ENCODE results near the gene ELOVL2.

ELOVL2 gene

GRCh38 chr6:11078266-11078665 is 34.2 kb upstream of the ELOVL2 start:
- H3K4me1 ChIP-seq (ENCODE audit: control insufficient read depth, insufficient read depth, low read length) = no peaks in the 10 kb centered on the region
- no peak overlapping the region for H3K9ac ChIP-seq (ENCODE audit: low read length)
- H3K27me3 ChIP-seq (replicated peaks; ENCODE audit: control insufficient read depth, insufficient read depth, low read length) = no peaks in the 10 kb centered on the region
- no peak for DNase-seq (ENCODE audit: low read depth)
- no peak overlapping the region for H3K4me3 ChIP-seq (ENCODE audit: low read length)
- no peaks in the 10 kb centered on the region for H3K36me3 ChIP-seq (ENCODE audit: control insufficient read depth, insufficient read depth, low read length, severe bottlenecking)
- H3K9me3 ChIP-seq (ENCODE audit: control insufficient read depth, low read length) = no peaks in the 10 kb centered on the region

GRCh38 chr6:11076540-11076939 is 32.4 kb upstream of the ELOVL2 start:
- Histone ChIP-seq H3K27me3 (replicated peaks; ENCODE audit: control insufficient read depth, insufficient read depth, low read length) (no peaks in the 10 kb centered on the region), H3K9me3 (ENCODE audit: control insufficient read depth, low read length) (no peaks in the 10 kb centered on the region), H3K9ac (ENCODE audit: low read length) (no peak overlapping the region), H3K4me1 (ENCODE audit: control insufficient read depth, insufficient read depth, low read length) (no peaks in the 10 kb centered on the region), H3K4me3 (ENCODE audit: low read length) (no peak overlapping the region), H3K36me3 (ENCODE audit: control insufficient read depth, insufficient read depth, low read length, severe bottlenecking) (no peaks in the 10 kb centered on the region)
- no peak for DNase-seq (ENCODE audit: low read depth)

GRCh38 chr6:11072101-11072500 is 28.0 kb upstream of the ELOVL2 start:
- Histone ChIP-seq H3K9ac (ENCODE audit: low read length) (no peak overlapping the region), H3K4me3 (ENCODE audit: low read length) (no peak overlapping the region), H3K9me3 (ENCODE audit: control insufficient read depth, low read length) (no peaks in the 10 kb centered on the region), H3K36me3 (ENCODE audit: control insufficient read depth, insufficient read depth, low read length, severe bottlenecking) (no peaks in the 10 kb centered on the region), H3K4me1 (ENCODE audit: control insufficient read depth, insufficient read depth, low read length) (no peaks in the 10 kb centered on the region), H3K27me3 (replicated peaks; ENCODE audit: control insufficient read depth, insufficient read depth, low read length) (no peaks in the 10 kb centered on the region)
- DNase-seq (ENCODE audit: low read depth) = no peak

GRCh38 chr6:11069760-11070159 is 25.7 kb upstream of the ELOVL2 start:
- H3K9me3 ChIP-seq (ENCODE audit: control insufficient read depth, low read length) = no peaks in the 10 kb centered on the region
- no peaks in the 10 kb centered on the region for H3K27me3 ChIP-seq (replicated peaks; ENCODE audit: control insufficient read depth, insufficient read depth, low read length)
- no peaks in the 10 kb centered on the region for H3K4me1 ChIP-seq (ENCODE audit: control insufficient read depth, insufficient read depth, low read length)
- no peak for DNase-seq (ENCODE audit: low read depth)
- no peak overlapping the region for H3K4me3 ChIP-seq (ENCODE audit: low read length)
- no peak overlapping the region for H3K9ac ChIP-seq (ENCODE audit: low read length)
- H3K36me3 ChIP-seq (ENCODE audit: control insufficient read depth, insufficient read depth, low read length, severe bottlenecking) = no peaks in the 10 kb centered on the region

- Histone ChIP-seq H3K27me3 (replicated peaks; ENCODE audit: control insufficient read depth, insufficient read depth, low read length) (no peaks in the 10 kb centered on the region), H3K4me1 (ENCODE audit: control insufficient read depth, insufficient read depth, low read length) (no peaks in the 10 kb centered on the region), H3K4me3 (ENCODE audit: low read length) (no peak overlapping the region), H3K9me3 (ENCODE audit: control insufficient read depth, low read length) (no peaks in the 10 kb centered on the region), H3K36me3 (ENCODE audit: control insufficient read depth, insufficient read depth, low read length, severe bottlenecking) (no peaks in the 10 kb centered on the region), H3K9ac (ENCODE audit: low read length) (no peak overlapping the region)
- DNase-seq (ENCODE audit: low read depth) = no peak
These were observed 23.2 kb upstream of the ELOVL2 start for GRCh38 chr6:11067348-11067747.

- H3K36me3 ChIP-seq (ENCODE audit: control insufficient read depth, insufficient read depth, low read length, severe bottlenecking) = no peaks in the 10 kb centered on the region
- H3K4me1 ChIP-seq (ENCODE audit: control insufficient read depth, insufficient read depth, low read length) = no peaks in the 10 kb centered on the region
- no peaks in the 10 kb centered on the region for H3K9me3 ChIP-seq (ENCODE audit: control insufficient read depth, low read length)
- no peaks in the 10 kb centered on the region for H3K27me3 ChIP-seq (replicated peaks; ENCODE audit: control insufficient read depth, insufficient read depth, low read length)
- no peak overlapping the region for H3K9ac ChIP-seq (ENCODE audit: low read length)
- no peak for DNase-seq (ENCODE audit: low read depth)
- no peak overlapping the region for H3K4me3 ChIP-seq (ENCODE audit: low read length)
These were observed 22.6 kb upstream of the ELOVL2 start for GRCh38 chr6:11066505-11067347.

- no peaks in the 10 kb centered on the region for H3K36me3 ChIP-seq (ENCODE audit: control insufficient read depth, insufficient read depth, low read length, severe bottlenecking)
- H3K9ac ChIP-seq (ENCODE audit: low read length) = no peak overlapping the region
- no peak overlapping the region for H3K4me3 ChIP-seq (ENCODE audit: low read length)
- no peaks in the 10 kb centered on the region for H3K27me3 ChIP-seq (replicated peaks; ENCODE audit: control insufficient read depth, insufficient read depth, low read length)
- H3K4me1 ChIP-seq (ENCODE audit: control insufficient read depth, insufficient read depth, low read length) = no peaks in the 10 kb centered on the region
- no peaks in the 10 kb centered on the region for H3K9me3 ChIP-seq (ENCODE audit: control insufficient read depth, low read length)
- no peak for DNase-seq (ENCODE audit: low read depth)
These were observed 21.5 kb upstream of the ELOVL2 start for GRCh38 chr6:11065436-11066202.

GRCh38 chr6:11064836-11065235 is 20.7 kb upstream of the ELOVL2 start:
- H3K9me3 ChIP-seq (ENCODE audit: control insufficient read depth, low read length) = no peaks in the 10 kb centered on the region
- H3K9ac ChIP-seq (ENCODE audit: low read length) = no peak overlapping the region
- DNase-seq (ENCODE audit: low read depth) = no peak
- H3K36me3 ChIP-seq (ENCODE audit: control insufficient read depth, insufficient read depth, low read length, severe bottlenecking) = no peaks in the 10 kb centered on the region
- no peaks in the 10 kb centered on the region for H3K4me1 ChIP-seq (ENCODE audit: control insufficient read depth, insufficient read depth, low read length)
- H3K4me3 ChIP-seq (ENCODE audit: low read length) = no peak overlapping the region
- no peaks in the 10 kb centered on the region for H3K27me3 ChIP-seq (replicated peaks; ENCODE audit: control insufficient read depth, insufficient read depth, low read length)

GRCh38 chr6:11062715-11063114 is 18.6 kb upstream of the ELOVL2 start:
- no peaks in the 10 kb centered on the region for H3K9me3 ChIP-seq (ENCODE audit: control insufficient read depth, low read length)
- H3K4me3 ChIP-seq (ENCODE audit: low read length) = no peak overlapping the region
- no peak overlapping the region for H3K9ac ChIP-seq (ENCODE audit: low read length)
- no peaks in the 10 kb centered on the region for H3K4me1 ChIP-seq (ENCODE audit: control insufficient read depth, insufficient read depth, low read length)
- no peaks in the 10 kb centered on the region for H3K27me3 ChIP-seq (replicated peaks; ENCODE audit: control insufficient read depth, insufficient read depth, low read length)
- DNase-seq (ENCODE audit: low read depth) = no peak
- no peaks in the 10 kb centered on the region for H3K36me3 ChIP-seq (ENCODE audit: control insufficient read depth, insufficient read depth, low read length, severe bottlenecking)

- Histone ChIP-seq H3K4me1 (ENCODE audit: control insufficient read depth, insufficient read depth, low read length) (no peaks in the 10 kb centered on the region), H3K9ac (ENCODE audit: low read length) (no peak overlapping the region), H3K27me3 (replicated peaks; ENCODE audit: control insufficient read depth, insufficient read depth, low read length) (no peaks in the 10 kb centered on the region), H3K9me3 (ENCODE audit: control insufficient read depth, low read length) (no peaks in the 10 kb centered on the region), H3K36me3 (ENCODE audit: control insufficient read depth, insufficient read depth, low read length, severe bottlenecking) (no peaks in the 10 kb centered on the region), H3K4me3 (ENCODE audit: low read length) (no peak overlapping the region)
- DNase-seq (ENCODE audit: low read depth) = no peak
These were observed 18.0 kb upstream of the ELOVL2 start for GRCh38 chr6:11062083-11062482.

- DNase-seq (ENCODE audit: low read depth) = no peak
These were observed 14.3 kb upstream of the ELOVL2 start for GRCh38 chr6:11058406-11058805.

More at GRCh38 chr6:11058406-11058805, 14.3 kb upstream of the ELOVL2 start:
- H3K9ac ChIP-seq (ENCODE audit: low read length) = no peak overlapping the region
- no peak overlapping the region for H3K4me3 ChIP-seq (ENCODE audit: low read length)
- no peaks in the 10 kb centered on the region for H3K27me3 ChIP-seq (replicated peaks; ENCODE audit: control insufficient read depth, insufficient read depth, low read length)
- no peaks in the 10 kb centered on the region for H3K36me3 ChIP-seq (ENCODE audit: control insufficient read depth, insufficient read depth, low read length, severe bottlenecking)
- H3K4me1 ChIP-seq (ENCODE audit: control insufficient read depth, insufficient read depth, low read length) = peaks cover 6% of the 10 kb centered on the region
- no peaks in the 10 kb centered on the region for H3K9me3 ChIP-seq (ENCODE audit: control insufficient read depth, low read length)

Data from adipocyte (in vitro differentiated cells).